HCT116 (cell line): ENCODE measurements around the gene HPDL. TPM values are rescaled to one million over a fixed set of nuclear protein-coding genes. Genes with fewer than 3 reads are reported as not detected.

Experiments used
- ATAC-seq: fragments of 200-7000 bp; cut with Tn5 transposase; 2 replicates; pipeline ENCODE4 v1.9.1; 2020; ENCODE audit warnings: mild to moderate bottlenecking, moderate library complexity
- BruUV-seq: library from RNA; stranded (reverse); fragments of 400-500 nt; replicated peaks from 2 replicates; lab custom pipeline; 2021; lab: Mats Ljungman, UMichigan
- CTCF ChIA-PET: fragments of 300-600 bp; sonication (Branson Sonifier 250); formaldehyde crosslinking; loops from one replicate; lab custom pipeline; 2021; ENCODE audit warnings: antibody characterized with exemption; lab: Charles Lee
- POLR2A ChIA-PET: fragments of 300-600, 350-600 bp; sonication (Branson Sonifier 250); formaldehyde crosslinking; loops from one replicate; lab custom pipeline; 2021; ENCODE audit warnings: antibody characterized with exemption; lab: Charles Lee
- RAD21 ChIA-PET, 2 experiments: fragments of 300-600 bp; sonication (Branson Sonifier 250); formaldehyde crosslinking; loops; one replicate each; lab custom pipeline; 2023; ENCODE audit warnings: low total read pairs in 2 of 2; ENCODE audit not compliant: uncharacterized antibody in 2 of 2, unreplicated experiment in 2 of 2, low non-redundant PET in 1 of 2; lab: Charles Lee
- DNase-seq: peaks from one replicate; pipeline ENCODE4 v3.0.0-alpha.2; 2010; ENCODE audit warnings: low read depth, low spot score
- H2AFZ ChIP-seq: fragments of 200-600 bp; shearing (Covaris generic), sonication (generic); 2 replicates; pipeline ENCODE4 v1.6.1; 2017; ENCODE audit warnings: low read depth, mixed run types, mixed read lengths, antibody characterized with exemption, low read length; ENCODE audit not compliant: poor library complexity, severe bottlenecking
- H3K27ac ChIP-seq: 2 replicates; pipeline ENCODE4 v1.5.1; 2012; ENCODE audit warnings: low read depth, low read length
- H3K27me3 ChIP-seq: fragments of 200-600 bp; sonication (generic); 2 replicates; pipeline ENCODE4 v1.6.1; 2016; ENCODE audit warnings: mixed run types, low read length, mixed read lengths; ENCODE audit not compliant: insufficient read depth
- H3K36me3 ChIP-seq, 2 experiments: fragments of 200-500 bp in 1 of 2; fragments of 200-600 bp in 1 of 2; sonication (Bioruptor generic) in 1 of 2; sonication (generic) in 1 of 2; 2 replicates each; pipeline versions ENCODE4 v1.5.1 to v1.6.1; 2014 to 2016; ENCODE audit warnings: low read length in 2 of 2, inconsistent platforms in 1 of 2, mixed read lengths in 1 of 2, mixed run types in 1 of 2; ENCODE audit not compliant: insufficient read depth in 2 of 2, control insufficient read depth in 1 of 2
- H3K4me1 ChIP-seq, 2 experiments: fragments of 200-600 bp in 1 of 2; sonication (generic) in 1 of 2; 2 replicates each; pipeline versions ENCODE4 v1.5.1 to v1.6.1; 2012 to 2017; ENCODE audit warnings: low read length in 2 of 2, inconsistent platforms in 1 of 2, mild to moderate bottlenecking in 1 of 2, mixed read lengths in 1 of 2, mixed run types in 1 of 2, moderate library complexity in 1 of 2; ENCODE audit not compliant: insufficient read depth in 2 of 2, control insufficient read depth in 1 of 2
- H3K4me2 ChIP-seq: fragments of 200-600 bp; sonication (generic); 2 replicates; pipeline ENCODE4 v1.6.1; 2017; ENCODE audit warnings: mixed run types, low read length, mixed read lengths
- H3K4me3 ChIP-seq, 2 experiments: fragments of 200-600 bp in 1 of 2; sonication (generic) in 1 of 2; replicated peaks in 1 of 2; 2 replicates each; pipeline ENCODE4 v1.5.1; 2011 to 2016; ENCODE audit warnings: low read length in 2 of 2, control low read depth in 1 of 2, low read depth in 1 of 2, mild to moderate bottlenecking in 1 of 2, mixed read lengths in 1 of 2, mixed run types in 1 of 2
- H3K79me2 ChIP-seq: fragments of 200-600 bp; sonication (generic); 2 replicates; pipeline ENCODE4 v1.6.1; 2017; ENCODE audit warnings: mild to moderate bottlenecking, mixed run types, low read length, moderate library complexity, mixed read lengths; ENCODE audit not compliant: insufficient read depth
- H3K9ac ChIP-seq: fragments of 200-600 bp; sonication (generic); 2 replicates; pipeline ENCODE4 v1.6.1; 2016; ENCODE audit warnings: low read length, mixed read lengths
- H3K9me2 ChIP-seq: fragments of 200-600 bp; sonication (generic), shearing (Covaris generic); 2 replicates; pipeline ENCODE4 v1.6.1; 2017; ENCODE audit warnings: mixed run types, mild to moderate bottlenecking, moderate library complexity; ENCODE audit not compliant: insufficient read depth
- H3K9me3 ChIP-seq, 2 experiments: fragments of 200-500 bp in 1 of 2; fragments of 200-600 bp in 1 of 2; sonication (Bioruptor generic) in 1 of 2; sonication (generic) in 1 of 2; 2 replicates each; pipeline ENCODE4 v1.6.1; 2014 to 2017; ENCODE audit warnings: low read length in 2 of 2, mixed read lengths in 2 of 2, inconsistent platforms in 1 of 2, low read depth in 1 of 2, mild to moderate bottlenecking in 1 of 2, mixed run types in 1 of 2, moderate library complexity in 1 of 2; ENCODE audit not compliant: control insufficient read depth in 1 of 2, insufficient read depth in 1 of 2
- H4K20me1 ChIP-seq: fragments of 200-600 bp; sonication (generic), shearing (Covaris generic); 2 replicates; pipeline ENCODE4 v1.6.1; 2017; ENCODE audit warnings: mixed run types, mild to moderate bottlenecking, moderate library complexity; ENCODE audit not compliant: insufficient read depth
- CBX3 ChIP-seq: IDR thresholded peaks from 2 replicates; pipeline ENCODE4 v1.6.1; 2012; ENCODE audit warnings: low read depth
- CEBPB ChIP-seq: IDR thresholded peaks from 2 replicates; pipeline ENCODE4 v1.6.1; 2012; ENCODE audit warnings: low read depth
- EGR1 ChIP-seq: IDR thresholded peaks from 2 replicates; pipeline ENCODE4 v1.6.1; 2012; ENCODE audit warnings: low read depth
- ELF1 ChIP-seq: IDR thresholded peaks from 2 replicates; pipeline ENCODE4 v1.6.1; 2012; ENCODE audit warnings: low read depth, borderline replicate concordance
- EZH2 ChIP-seq: fragments of 200-600 bp; sonication (generic); IDR thresholded peaks from 2 replicates; pipeline ENCODE4 v1.6.1; 2017; ENCODE audit warnings: antibody characterized with exemption, mixed run types
- EZH2phosphoT487 ChIP-seq: fragments of 200-600 bp; IDR thresholded peaks from 2 replicates; pipeline ENCODE4 v1.6.1; 2018; ENCODE audit warnings: antibody characterized with exemption, borderline replicate concordance
- FOSL1 ChIP-seq: IDR thresholded peaks from 2 replicates; pipeline ENCODE4 v1.6.1; 2012; ENCODE audit warnings: low read depth
- JUND ChIP-seq: IDR thresholded peaks from 2 replicates; pipeline ENCODE4 v1.6.1; 2012
- POLR2AphosphoS5 ChIP-seq: IDR thresholded peaks from 2 replicates; pipeline ENCODE4 v1.6.1; 2011; ENCODE audit warnings: mild to moderate bottlenecking, low read depth, low read length, moderate library complexity
- RAD21 ChIP-seq: IDR thresholded peaks from 2 replicates; pipeline ENCODE4 v1.6.1; 2012; ENCODE audit warnings: low read depth, mild to moderate bottlenecking
- SIN3A ChIP-seq: IDR thresholded peaks from 2 replicates; pipeline ENCODE4 v1.6.1; 2012; ENCODE audit warnings: low read depth
- SP1 ChIP-seq: IDR thresholded peaks from 2 replicates; pipeline ENCODE4 v1.6.1; 2012; ENCODE audit warnings: low read depth
- SRF ChIP-seq: IDR thresholded peaks from 2 replicates; pipeline ENCODE4 v1.6.1; 2012; ENCODE audit warnings: low read depth
- TCF7L2 ChIP-seq: IDR thresholded peaks from 2 replicates; pipeline ENCODE4 v1.7.0; 2011; ENCODE audit warnings: borderline replicate concordance, inconsistent platforms; ENCODE audit not compliant: insufficient read depth, insufficient read length; ENCODE audit errors: extremely low read depth
- YY1 ChIP-seq: IDR thresholded peaks from 2 replicates; pipeline ENCODE4 v1.6.1; 2011; ENCODE audit warnings: low read length, low read depth, moderate library complexity, mild to moderate bottlenecking; ENCODE audit not compliant: insufficient replicate concordance; ENCODE audit errors: extremely low read depth
- ZNF274 ChIP-seq: fragments of 200-500 bp; sonication (Bioruptor generic); IDR thresholded peaks from 2 replicates; pipeline ENCODE4 v1.6.1; 2014; ENCODE audit warnings: mild to moderate bottlenecking, low read depth, low read length, inconsistent platforms
- intact Hi-C: fragments of 100-400 bp; cut with micrococcal nuclease; formaldehyde crosslinking; loops from 2 replicates; pipeline ENCODE4 v1.10.0; 2022
- total RNA-seq: library from RNA; stranded (reverse); gene quantifications from one replicate; pipeline ENCODE4 v1.2.1, GENCODE V29; 2021; ENCODE audit not compliant: unreplicated experiment
- TF ChIP-seq, protein P1 (sequence below): IDR thresholded peaks from 2 replicates; pipeline ENCODE4 v1.6.1; 2011; ENCODE audit warnings: mild to moderate bottlenecking, low read length, moderate library complexity; ENCODE audit not compliant: insufficient replicate concordance; ENCODE audit errors: extremely low read depth
- TF ChIP-seq, protein P2 (sequence below): IDR thresholded peaks from 2 replicates; pipeline ENCODE4 v1.6.1; 2012
- TF ChIP-seq, protein P3 (sequence below), 3 experiments: fragments of 200-600 bp in 1 of 3; sonication (generic) in 1 of 3; IDR thresholded peaks in 2 of 3; conservative IDR thresholded peaks in 1 of 3; 2 replicates each; pipeline ENCODE4 v1.5.1; 2012 to 2017; ENCODE audit warnings: low read depth in 2 of 3, low read length in 2 of 3, antibody characterized with exemption in 1 of 3, borderline replicate concordance in 1 of 3, control low read depth in 1 of 3, mild to moderate bottlenecking in 1 of 3, mixed read lengths in 1 of 3, mixed run types in 1 of 3, moderate library complexity in 1 of 3; ENCODE audit not compliant: insufficient read depth in 1 of 3
- TF ChIP-seq, protein P4 (sequence below): IDR thresholded peaks from 2 replicates; pipeline ENCODE4 v1.6.1; 2012

HPDL gene
- total RNA-seq, 1 experiment from 2014 or later: not detected

DNA sequence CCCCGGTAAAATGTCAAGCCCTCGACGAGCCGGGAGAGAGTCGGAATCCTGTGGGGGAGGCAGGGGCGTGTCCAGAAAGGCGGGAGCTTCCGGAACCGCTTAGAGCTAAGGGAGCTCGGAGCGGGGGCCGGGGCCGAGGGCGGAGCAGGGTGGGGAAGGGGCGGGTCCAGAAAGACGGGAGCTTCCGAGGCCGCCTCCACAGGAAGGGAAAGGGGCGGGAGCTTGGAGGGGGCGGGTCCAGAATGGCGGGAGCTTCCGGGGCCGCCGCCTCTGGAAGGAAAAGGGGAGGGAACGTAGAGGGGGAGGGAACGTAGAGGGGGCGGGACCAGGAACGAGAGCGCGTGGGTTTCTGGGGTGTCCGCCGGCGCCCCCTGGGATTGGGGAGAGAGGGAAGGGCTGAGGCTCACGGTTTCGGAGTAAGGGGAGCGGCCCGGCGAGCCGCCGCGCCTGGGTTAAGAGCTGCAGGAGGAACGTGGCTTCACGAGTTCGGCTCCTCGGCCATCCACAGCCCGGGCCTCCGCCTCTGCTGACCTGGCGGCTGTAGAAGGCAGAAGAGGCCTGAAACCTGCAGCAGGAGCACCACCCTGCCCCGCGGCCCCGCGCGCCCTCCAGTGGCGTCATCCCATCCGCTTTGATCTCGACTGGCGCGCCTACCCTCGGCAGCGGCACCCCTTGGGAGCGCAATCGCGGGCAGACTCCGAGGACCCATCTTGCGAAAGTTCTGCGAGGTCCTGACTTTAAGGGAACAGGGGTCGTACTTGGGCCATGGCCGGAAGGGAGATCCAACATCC is 23.0 kb upstream of the HPDL start:
- DNase-seq: peak; percentile 94
- BruUV-seq: TSS peak; percentile 92
- Histone ChIP-seq H3K9me2 (no peaks in the 10 kb centered on the region), H3K4me2 (peak overlapping the region; percentile 94), H3K4me1 (peaks cover 12 to 41% of the 10 kb centered on the region in 2 experiments), H3K9me3 (no peaks in the 10 kb centered on the region), H3K27me3 (no peaks in the 10 kb centered on the region), H3K27ac (peak overlapping the region; percentile 82), H4K20me1 (no peaks in the 10 kb centered on the region), H3K36me3 (no peaks in the 10 kb centered on the region), H3K4me3 (peak overlapping the region; percentile 69 to 70), H3K9ac (peak overlapping the region; percentile 81), H3K79me2 (no peaks in the 10 kb centered on the region), H2AFZ (no peak overlapping the region)
- intact Hi-C loops: loop anchor here (1.0 to 5.0 kb wide), 5 partner anchors 35 to 571 kb away; partner anchors contain the start of gene RNU5D-1
- ChIA-PET POLR2A (interaction anchor here (0.6 to 2.9 kb wide), 20 partner anchors 12 to 582 kb away, joined by 3 to 35 read pairs (median 5); partner anchors contain the start of genes CCDC163, HECTD3, MMACHC and MUTYH), CTCF (interaction anchor here (0.6 to 7.8 kb wide), 13 partner anchors 17 to 577 kb away, joined by 3 to 214 read pairs (median 5); partner anchors contain the start of genes CCDC163, HECTD3, MMACHC and MUTYH), RAD21 (interaction anchor here (0.6 to 1.8 kb wide), 12 partner anchors 187 to 454 kb away, joined by 3 to 9 read pairs (median 4); partner anchors contain the start of genes HECTD3 (in 2 of the 2), UROD (in 2 of the 2) and TESK2 (in 1 of the 2))
- peak; percentile 89 for ATAC-seq
- TF ChIP-seq FOSL1 (no peak), TCF7L2 (peak; percentile 100), ZNF274 (no peak), EGR1 (peak; percentile 90), SRF (peak; percentile 57; the same call in 1 of the 2 replicates), RAD21 (peak; percentile 83), JUND (no peak; the same call in 1 of the 2 replicates), ELF1 (no peak; the same call in 1 of the 2 replicates), CEBPB (no peak; the same call in 1 of the 2 replicates), SIN3A (peak; percentile 77; the same call in 1 of the 2 replicates), CBX3 (peak; percentile 43; the same call in 1 of the 2 replicates), POLR2AphosphoS5 (peak; percentile 57), SP1 (peak; percentile 72), YY1 (no peak), EZH2phosphoT487 (no peak), EZH2 (no peak)
- TF ChIP-seq, protein P1, sequence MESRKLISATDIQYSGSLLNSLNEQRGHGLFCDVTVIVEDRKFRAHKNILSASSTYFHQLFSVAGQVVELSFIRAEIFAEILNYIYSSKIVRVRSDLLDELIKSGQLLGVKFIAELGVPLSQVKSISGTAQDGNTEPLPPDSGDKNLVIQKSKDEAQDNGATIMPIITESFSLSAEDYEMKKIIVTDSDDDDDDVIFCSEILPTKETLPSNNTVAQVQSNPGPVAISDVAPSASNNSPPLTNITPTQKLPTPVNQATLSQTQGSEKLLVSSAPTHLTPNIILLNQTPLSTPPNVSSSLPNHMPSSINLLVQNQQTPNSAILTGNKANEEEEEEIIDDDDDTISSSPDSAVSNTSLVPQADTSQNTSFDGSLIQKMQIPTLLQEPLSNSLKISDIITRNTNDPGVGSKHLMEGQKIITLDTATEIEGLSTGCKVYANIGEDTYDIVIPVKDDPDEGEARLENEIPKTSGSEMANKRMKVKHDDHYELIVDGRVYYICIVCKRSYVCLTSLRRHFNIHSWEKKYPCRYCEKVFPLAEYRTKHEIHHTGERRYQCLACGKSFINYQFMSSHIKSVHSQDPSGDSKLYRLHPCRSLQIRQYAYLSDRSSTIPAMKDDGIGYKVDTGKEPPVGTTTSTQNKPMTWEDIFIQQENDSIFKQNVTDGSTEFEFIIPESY: no peak
- TF ChIP-seq, protein P2, sequence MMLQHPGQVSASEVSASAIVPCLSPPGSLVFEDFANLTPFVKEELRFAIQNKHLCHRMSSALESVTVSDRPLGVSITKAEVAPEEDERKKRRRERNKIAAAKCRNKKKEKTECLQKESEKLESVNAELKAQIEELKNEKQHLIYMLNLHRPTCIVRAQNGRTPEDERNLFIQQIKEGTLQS: no peak
- TF ChIP-seq, protein P3, sequence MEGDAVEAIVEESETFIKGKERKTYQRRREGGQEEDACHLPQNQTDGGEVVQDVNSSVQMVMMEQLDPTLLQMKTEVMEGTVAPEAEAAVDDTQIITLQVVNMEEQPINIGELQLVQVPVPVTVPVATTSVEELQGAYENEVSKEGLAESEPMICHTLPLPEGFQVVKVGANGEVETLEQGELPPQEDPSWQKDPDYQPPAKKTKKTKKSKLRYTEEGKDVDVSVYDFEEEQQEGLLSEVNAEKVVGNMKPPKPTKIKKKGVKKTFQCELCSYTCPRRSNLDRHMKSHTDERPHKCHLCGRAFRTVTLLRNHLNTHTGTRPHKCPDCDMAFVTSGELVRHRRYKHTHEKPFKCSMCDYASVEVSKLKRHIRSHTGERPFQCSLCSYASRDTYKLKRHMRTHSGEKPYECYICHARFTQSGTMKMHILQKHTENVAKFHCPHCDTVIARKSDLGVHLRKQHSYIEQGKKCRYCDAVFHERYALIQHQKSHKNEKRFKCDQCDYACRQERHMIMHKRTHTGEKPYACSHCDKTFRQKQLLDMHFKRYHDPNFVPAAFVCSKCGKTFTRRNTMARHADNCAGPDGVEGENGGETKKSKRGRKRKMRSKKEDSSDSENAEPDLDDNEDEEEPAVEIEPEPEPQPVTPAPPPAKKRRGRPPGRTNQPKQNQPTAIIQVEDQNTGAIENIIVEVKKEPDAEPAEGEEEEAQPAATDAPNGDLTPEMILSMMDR (IDR thresholded peaks at IDR 0.05 in 2 of 3, conservative IDR thresholded peaks at IDR 0.05 in 1 of 3; ENCODE audit: borderline replicate concordance in 1 of 3, insufficient read depth in 1 of 3, low read depth in 2 of 3, low read length in 2 of 3): peak; percentile 52 to 95 (median 58)
- TF ChIP-seq, protein P4, sequence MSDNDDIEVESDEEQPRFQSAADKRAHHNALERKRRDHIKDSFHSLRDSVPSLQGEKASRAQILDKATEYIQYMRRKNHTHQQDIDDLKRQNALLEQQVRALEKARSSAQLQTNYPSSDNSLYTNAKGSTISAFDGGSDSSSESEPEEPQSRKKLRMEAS: peak; percentile 91
